Measurements from ENCODE around the gene KRT15.

Gene KRT15

DNA sequence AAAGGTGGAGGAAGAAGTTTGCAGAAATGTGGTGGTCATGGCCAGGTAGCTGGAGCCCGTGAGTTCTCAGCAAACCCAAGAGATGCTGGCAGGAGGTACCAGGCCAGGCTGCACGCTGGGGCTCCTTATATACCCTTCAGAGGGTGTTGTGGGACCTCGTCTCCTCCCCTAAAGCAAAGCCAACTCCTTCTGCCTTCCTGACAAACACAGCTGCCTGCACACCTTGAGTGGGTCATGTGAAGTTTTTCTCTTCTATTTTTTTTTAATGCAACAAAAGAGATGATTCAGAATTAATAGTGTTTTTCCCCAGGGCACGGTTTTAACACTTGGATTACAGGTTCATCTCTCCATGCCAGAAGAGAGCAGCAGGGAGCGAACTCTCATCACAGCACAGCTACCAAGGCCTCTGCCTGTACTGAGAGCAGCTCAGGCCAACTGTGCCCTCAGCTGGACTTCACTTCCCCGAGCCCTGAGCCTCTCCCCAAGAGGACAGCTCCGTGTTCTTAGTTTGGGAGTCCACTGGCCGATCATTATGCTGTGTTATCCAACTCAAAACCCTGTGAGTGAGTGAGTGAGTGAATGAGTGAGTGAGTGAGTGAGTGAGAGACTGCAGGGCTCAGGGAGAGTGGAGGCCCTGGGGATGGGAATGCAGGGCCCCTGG is at the start of gene KRT15:
TSS of gene KRT15 (minus strand) at position 102 of the 661 bp plus-strand sequence. CDS start at position 39, 63 bp downstream.
- DNase-seq: no peak

DNA sequence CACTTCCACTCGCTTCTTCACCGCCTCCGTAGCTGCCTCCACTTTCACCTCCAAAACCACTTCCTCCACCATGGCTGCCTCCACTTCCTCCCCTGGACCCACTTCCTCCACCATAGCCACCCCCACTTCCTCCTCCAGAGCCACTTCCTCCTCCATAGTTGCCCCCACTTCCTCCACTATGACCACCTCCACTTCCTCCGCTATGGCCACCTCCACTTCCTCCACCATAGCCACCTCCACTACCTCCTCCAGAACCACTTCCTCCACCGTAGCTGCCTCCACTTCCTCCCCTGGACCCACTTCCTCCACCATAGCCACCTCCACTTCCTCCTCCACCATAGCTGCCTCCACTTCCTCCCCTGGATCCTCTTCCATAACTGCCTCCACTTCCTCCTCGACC is 48.6 kb upstream of the KRT15 start:
- no peak for DNase-seq

GRCh38 chr17:41565338-41565737 is 46.6 kb upstream of the KRT15 start:
- no peak for DNase-seq

- DNase-seq: no peak
These were observed 45.0 kb upstream of the KRT15 start for GRCh38 chr17:41563607-41564170.

DNA sequence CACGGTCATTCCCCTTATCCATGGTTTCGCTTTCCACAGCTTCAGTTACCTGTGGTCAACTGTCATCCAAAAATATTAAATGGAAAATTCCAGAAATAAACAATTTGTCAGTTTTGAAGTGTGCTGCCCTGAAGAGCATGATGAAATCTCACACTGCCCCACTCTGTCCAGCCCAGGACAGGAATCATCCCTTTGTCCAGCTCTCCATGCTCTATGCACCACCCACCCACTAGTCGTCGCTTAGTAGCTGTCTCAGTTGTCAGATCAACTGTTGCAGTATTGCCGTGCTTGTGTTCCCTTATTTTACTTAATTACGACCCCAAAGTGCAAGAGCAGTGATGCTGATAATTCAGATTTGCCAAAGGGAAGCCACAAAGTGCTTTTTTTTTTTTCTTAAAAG is 42.9 kb upstream of the KRT15 start:
- no peak for DNase-seq

- no peak for DNase-seq
These were observed 40.9 kb upstream of the KRT15 start for GRCh38 chr17:41559548-41559947.

- no peak for DNase-seq
These were observed 38.2 kb upstream of the KRT15 start for GRCh38 chr17:41556931-41557330.

GRCh38 chr17:41556306-41556705 is 37.6 kb upstream of the KRT15 start:
- DNase-seq: no peak

- no peak for DNase-seq
These were observed 36.6 kb upstream of the KRT15 start for GRCh38 chr17:41555105-41555887.

DNA sequence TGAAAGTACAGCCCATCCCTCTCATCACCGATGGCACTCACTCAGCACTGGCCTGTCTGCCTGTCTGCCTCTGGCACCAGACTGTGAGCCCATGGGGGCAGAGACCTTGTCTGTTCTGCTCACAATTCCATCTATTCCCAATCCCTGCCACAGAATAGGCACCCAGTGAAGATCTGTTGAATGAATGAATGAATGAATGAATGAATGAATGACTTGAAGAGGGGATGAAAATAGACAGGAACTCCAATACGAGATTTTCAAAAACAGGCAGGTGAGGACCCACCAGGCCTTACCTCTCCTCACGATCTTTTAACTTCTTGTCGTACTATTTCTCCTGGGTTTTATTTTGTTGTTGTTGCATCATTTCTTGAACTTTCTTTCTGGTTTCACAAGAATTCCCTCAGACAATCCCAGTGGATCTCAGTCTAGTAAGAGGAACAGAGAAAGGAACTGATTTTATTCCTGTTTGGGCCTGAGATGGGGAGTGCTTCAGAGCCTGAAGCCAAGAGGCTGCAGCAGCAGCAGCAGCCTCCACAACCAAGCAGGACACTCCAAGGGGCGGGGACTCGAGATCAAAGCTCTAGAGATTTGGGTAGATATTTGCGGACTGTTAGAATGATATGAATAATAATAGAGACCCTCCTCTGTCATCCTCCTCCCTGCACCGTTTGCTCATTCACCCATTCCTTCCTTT is 35.4 kb upstream of the KRT15 start:
- no peak for DNase-seq

DNA sequence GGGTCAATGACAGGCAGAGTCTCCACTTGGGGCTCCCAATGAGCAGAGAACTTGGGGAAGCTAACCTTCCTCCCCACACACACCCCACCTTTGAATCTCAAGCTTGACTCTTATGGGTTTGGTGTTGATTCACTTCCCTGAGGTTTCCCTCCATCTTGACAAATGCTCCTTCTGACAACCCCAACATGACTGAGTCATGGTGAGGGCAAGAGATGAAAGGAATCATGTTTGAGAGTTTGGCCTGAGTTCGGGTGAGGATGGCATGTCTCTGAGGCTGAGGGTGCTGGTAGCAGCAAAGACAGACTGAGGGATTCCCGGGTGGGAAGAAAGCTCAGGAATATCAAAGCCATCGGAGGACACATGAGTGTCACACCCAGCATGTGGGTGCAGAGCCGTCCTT is 34.5 kb upstream of the KRT15 start:
- no peak for DNase-seq

- DNase-seq: no peak
These were observed 33.8 kb upstream of the KRT15 start for GRCh38 chr17:41552455-41552854.

- DNase-seq: no peak
These were observed 32.7 kb upstream of the KRT15 start for GRCh38 chr17:41551365-41551764.

DNA sequence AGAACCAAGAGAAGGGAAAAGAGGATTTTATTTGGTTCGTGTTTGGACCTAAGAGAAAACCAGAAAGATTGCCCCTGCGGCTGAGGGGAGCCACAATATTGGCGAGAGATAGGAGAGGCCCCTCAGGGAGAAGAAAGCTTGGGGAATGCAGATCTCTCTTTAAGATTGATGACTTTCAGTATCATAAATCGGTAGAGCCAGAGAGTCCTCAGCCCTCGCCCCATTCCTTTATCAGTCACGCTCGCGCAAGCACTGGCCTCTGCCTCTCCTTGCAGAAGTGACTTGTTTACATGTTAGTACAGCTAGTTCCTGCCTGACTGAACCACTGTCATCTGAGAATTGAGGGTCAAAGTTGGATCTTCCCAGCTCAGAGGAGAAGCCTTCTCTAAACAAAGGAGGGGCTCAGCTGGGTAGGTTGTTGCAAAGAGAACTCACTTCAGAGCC is 30.9 kb upstream of the KRT15 start:
- DNase-seq: no peak

GRCh38 chr17:41548844-41549595 is 30.3 kb upstream of the KRT15 start:
- DNase-seq: peak; percentile 82

GRCh38 chr17:41547921-41548843 is 29.5 kb upstream of the KRT15 start:
- no peak for DNase-seq

GRCh38 chr17:41547378-41547841 is 28.7 kb upstream of the KRT15 start:
- no peak for DNase-seq

DNA sequence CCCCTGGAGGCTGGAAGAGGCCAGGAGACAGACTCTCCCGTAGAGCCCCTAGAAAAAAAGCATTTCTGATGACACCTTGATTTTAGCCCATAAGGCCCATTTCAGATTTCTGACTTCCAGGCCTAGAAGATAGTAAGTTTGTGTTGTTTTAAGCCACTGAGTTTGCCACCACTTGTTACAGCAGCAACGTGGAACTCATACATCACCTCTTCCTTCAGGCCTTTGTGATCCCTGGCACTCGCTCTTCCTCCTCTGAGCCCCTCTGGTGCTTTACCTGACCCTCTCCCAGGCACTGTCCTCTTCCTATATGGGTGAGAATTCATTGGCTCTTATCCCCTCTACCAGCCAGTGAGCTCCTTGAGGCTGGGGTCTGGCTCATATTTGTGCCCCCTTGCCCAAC is 28.1 kb upstream of the KRT15 start:
- no peak for DNase-seq

DNA sequence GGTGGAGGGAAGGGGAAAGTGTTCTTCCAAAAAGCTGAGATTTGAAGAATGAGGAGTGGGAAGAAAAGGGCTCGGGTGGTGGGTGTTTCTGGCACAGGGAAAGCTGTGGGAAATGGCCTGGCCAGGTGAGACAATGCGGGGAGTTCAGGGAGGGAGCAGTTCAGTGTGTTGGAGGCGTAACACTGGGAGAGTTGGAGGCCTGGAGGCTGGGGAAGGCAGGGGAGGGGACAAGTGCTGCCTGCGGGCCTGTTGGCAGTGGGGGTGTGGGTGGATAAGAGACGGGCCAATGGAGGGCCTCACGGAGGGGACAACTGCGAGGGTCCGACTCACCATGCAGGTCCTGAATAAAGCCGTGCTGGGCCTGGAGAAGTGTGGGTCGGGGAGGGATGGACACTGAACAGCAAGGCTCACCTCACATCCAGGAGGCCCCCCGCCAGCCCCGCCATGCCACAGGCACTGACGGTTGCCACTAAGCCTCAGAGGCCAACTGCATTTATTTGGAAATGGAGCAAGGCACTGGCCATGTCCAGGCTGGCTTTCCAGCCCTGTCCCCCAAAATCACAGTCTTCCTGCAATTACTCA is 27.2 kb upstream of the KRT15 start:
- DNase-seq: no peak

GRCh38 chr17:41544935-41545334 is 26.2 kb upstream of the KRT15 start:
- DNase-seq: no peak

GRCh38 chr17:41544491-41544892 is 25.8 kb upstream of the KRT15 start:
- no peak for DNase-seq

All from activated T-cell treated with anti-CD3 and anti-CD28 coated beads, Interleukin-2, amount 50 U/mL, for 1 hour (primary cell).